NCI-H1417 treated with DMSO at 0.1 percent for 48 hours (cell line): Measurements from ENCODE around the gene THADA.
A peak's percentile ranks its signal among the peaks of the same experiment; 100 is the strongest.

ENCODE experiments used
- DNase-seq: peaks from one replicate; lab custom pipeline; 2025; lab: John Stamatoyannopoulos, UW

THADA gene

GRCh38 chr2:43493954-43494353, 101.9 kb downstream of the THADA start:
- no peak for DNase-seq

GRCh38 chr2:43491065-43491639, 104.7 kb downstream of the THADA start:
- no peak for DNase-seq

GRCh38 chr2:43490252-43490786, 105.5 kb downstream of the THADA start:
- DNase-seq: no peak

- no peak for DNase-seq
These were observed 107.1 kb downstream of the THADA start for GRCh38 chr2:43488737-43489136.

GRCh38 chr2:43486603-43487002, 109.2 kb downstream of the THADA start:
- DNase-seq: no peak

- peak; percentile 73 for DNase-seq
These were observed 111.4 kb downstream of the THADA start for GRCh38 chr2:43484323-43484930.

- no peak for DNase-seq
These were observed 112.9 kb downstream of the THADA start for GRCh38 chr2:43482961-43483360.

- no peak for DNase-seq
These were observed 113.8 kb downstream of the THADA start for GRCh38 chr2:43481927-43482542.

- DNase-seq: no peak
These were observed 115.0 kb downstream of the THADA start for GRCh38 chr2:43480874-43481273.

GRCh38 chr2:43478412-43479086, 117.3 kb downstream of the THADA start:
- no peak for DNase-seq

GRCh38 chr2:43475922-43476321, 119.9 kb downstream of the THADA start:
- DNase-seq: no peak

- no peak for DNase-seq
These were observed 120.5 kb downstream of the THADA start for GRCh38 chr2:43475137-43475846.

GRCh38 chr2:43474273-43474672, 121.6 kb downstream of the THADA start:
- DNase-seq: no peak

- no peak for DNase-seq
These were observed 122.1 kb downstream of the THADA start for GRCh38 chr2:43473767-43474166.

GRCh38 chr2:43472527-43473194, 123.2 kb downstream of the THADA start:
- DNase-seq: peak; percentile 22

GRCh38 chr2:43469713-43470112, 126.1 kb downstream of the THADA start:
- no peak for DNase-seq

GRCh38 chr2:43469094-43469493, 126.7 kb downstream of the THADA start:
- DNase-seq: no peak

- DNase-seq: no peak
These were observed 127.9 kb downstream of the THADA start for GRCh38 chr2:43467891-43468290.

GRCh38 chr2:43465234-43465633, 130.6 kb downstream of the THADA start:
- no peak for DNase-seq

- DNase-seq: no peak
These were observed 131.2 kb downstream of the THADA start for GRCh38 chr2:43464590-43464989.

- peak; percentile 55 for DNase-seq
These were observed 132.8 kb downstream of the THADA start for GRCh38 chr2:43462866-43463641.
